ELF-1 (cell line): ENCODE measurements around the gene MED7.
"Not testable (repeated sequence)": the region's sequence is repeated elsewhere in the genome, so short reads cannot be mapped to it uniquely, and the experiment has no call there.

Experiments used
- DNase-seq: peaks from one replicate; pipeline ENCODE4 v3.0.0-alpha.2; 2016; ENCODE audit warnings: low read depth, low spot score

Gene MED7, protein sequence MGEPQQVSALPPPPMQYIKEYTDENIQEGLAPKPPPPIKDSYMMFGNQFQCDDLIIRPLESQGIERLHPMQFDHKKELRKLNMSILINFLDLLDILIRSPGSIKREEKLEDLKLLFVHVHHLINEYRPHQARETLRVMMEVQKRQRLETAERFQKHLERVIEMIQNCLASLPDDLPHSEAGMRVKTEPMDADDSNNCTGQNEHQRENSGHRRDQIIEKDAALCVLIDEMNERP

DNA sequence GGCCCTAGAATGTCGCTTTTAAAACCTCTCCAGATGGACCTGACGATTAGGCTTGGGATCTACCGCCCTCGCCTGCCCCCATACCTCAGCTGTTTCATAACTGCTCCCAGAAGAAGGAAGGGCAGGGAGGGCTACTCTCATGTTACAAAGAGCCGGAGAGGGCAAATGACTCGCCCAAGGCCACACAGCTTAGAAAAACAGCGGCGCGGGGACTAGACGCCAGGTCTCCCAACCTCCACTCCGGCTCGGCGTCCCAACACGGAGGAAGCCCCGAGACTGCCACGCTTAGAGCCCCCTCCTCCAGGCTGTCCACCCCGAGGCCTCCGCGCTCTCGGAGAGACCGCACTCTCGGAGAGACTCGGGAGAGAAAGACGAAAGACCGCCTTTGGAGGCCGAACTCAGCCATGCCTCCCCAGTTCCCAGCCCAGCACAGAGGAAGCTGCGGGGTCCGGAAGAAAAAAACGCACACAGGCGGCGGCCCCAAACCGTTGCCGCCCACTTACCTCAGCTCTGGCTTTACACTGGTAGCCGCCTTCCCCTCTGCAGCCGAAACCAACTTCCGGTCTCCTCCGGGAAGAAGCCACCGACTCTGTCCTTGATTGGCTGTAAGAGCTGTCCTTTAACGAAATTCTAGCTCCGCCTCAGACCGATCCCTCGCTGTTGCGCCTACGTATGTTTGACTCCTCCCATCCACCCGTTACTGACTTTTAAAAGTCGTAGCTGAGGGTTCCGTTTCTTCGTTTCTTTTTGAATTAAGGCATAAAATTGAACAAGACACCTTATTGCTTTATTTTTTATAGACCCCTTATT lies at the start of gene MED7:
MED7 (minus strand) TSS at position 549 of the 810 bp plus-strand sequence. CDS start 3,434 bp downstream, outside the sequence.
- peak; percentile 98 for DNase-seq

DNA sequence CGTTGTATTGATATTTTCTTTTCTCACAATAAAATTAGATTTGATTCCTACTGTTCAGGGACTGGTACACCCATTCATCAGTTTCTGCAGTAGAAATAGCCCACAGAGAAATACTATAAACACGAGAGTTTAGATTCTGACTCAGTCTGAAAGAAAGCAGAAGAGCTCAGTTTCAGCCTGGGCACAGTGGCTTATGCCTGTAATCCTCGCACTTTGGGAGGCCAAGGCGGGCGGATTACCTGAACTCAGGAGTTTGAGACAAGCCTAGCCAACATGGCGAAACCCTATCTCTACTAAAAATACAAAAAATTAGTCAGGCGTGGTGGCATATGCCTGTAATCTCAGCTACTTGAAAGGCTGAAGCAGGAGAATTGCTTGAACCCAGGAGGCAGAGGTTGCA lies 46.6 kb upstream of the MED7 start:
- DNase-seq, result no peak

DNA sequence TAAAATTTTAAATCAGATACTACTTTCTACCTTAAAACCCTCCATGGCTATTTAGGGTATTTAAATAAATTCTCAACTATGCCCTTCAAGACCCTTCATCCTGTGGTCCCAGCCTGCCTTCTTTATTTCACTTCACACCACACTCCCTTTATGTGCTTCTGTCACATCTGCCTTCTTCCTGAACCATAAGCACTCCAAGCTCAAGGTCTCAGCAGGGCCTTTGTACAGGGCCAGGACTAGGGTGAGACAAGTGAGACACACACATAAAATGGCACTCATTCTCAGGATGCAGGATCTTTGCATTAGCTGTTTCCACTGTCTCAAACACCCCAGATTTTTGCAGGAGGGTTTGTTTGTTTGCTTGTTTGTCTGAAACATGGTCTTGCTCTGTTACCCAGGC lies 45.6 kb upstream of the MED7 start:
- DNase-seq, result no peak

DNA sequence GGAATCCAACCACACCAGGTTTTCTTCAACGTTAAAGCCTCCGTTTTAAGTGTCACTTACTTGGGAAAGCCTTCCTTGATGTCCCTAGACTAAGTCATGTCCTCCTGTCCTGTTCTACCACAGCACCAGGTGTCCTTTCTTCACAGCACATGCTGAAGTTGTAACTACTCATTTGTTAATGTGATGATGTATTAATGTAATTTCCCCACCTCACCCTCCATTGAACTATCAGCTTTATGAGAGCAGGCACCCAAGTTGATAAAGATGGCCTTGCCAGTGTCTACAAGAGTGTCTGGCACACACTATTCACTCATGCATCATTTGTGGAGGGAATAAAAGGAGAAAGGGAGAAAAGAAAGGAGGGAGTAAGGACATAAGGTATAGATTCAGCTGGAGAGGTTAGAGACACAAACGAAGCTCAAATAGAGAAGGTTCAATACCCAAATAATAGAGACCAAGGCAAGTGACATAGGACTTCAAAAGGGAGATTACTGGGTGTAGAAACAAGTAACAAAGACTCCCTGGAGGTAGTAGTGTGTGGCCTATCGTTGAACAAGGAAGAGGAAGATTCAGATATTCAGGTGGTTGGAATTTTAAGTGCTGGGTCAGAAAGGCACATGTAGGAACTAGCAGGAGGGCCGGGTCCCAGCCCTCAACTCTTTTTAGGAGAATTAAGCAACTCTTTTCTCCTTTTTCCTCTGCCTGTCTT lies 44.5 kb upstream of the MED7 start:
- no peak for DNase-seq

DNA sequence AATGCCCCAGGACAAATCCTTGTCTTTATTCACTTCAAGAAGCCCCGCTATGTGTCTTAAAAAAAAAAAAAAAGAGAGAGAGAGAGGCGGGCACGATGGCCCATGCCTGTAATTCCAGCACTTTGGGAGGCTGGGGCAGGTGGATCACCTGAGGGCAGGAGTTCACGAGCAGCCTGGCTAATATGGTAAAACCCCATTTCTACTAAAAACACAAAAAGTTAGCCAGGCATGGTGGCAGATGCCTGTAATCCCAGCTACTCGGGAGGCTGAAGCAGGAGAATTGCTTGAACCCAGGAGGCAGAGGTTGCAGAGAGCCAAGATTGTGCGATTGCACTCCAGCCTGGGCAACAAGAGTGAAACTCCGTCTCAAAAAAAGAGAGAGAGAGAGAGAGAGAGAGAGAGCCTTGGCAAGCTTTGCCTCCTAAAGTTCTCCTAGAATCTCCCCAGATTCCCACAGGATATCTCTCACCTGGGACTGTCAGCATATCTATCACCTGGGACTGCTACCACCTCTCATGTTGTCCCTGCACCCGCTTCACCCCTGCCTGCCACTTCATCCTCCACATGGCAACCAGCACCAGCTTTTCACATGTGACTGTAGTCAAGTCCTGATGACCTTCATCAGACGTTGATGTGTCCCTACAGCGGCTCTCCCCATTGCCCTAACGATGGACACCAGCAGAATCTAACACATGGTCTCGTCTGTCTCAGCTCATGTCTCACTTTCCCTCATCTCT lies 43.8 kb upstream of the MED7 start:
- DNase-seq, result no peak

DNA sequence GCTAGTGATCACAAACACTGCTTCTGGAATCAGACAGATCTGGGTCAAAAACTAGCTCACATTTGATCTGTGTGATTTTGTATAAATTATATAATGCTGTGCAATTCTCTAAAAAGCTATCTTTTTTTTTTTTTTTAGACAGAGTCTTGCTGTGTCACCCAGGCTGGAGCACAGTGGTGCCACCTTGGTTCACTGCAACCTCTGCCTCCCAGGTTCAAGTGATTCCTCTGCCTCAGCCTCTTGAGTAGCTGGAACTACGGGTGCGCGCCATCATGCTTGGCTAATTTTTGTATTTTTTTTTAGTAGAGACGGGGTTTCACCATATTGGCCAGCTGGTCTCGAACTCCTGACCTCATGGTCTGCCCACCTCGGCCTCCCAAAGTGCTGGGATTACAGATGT lies 42.5 kb upstream of the MED7 start:
- DNase-seq, result not testable (repeated sequence)

DNA sequence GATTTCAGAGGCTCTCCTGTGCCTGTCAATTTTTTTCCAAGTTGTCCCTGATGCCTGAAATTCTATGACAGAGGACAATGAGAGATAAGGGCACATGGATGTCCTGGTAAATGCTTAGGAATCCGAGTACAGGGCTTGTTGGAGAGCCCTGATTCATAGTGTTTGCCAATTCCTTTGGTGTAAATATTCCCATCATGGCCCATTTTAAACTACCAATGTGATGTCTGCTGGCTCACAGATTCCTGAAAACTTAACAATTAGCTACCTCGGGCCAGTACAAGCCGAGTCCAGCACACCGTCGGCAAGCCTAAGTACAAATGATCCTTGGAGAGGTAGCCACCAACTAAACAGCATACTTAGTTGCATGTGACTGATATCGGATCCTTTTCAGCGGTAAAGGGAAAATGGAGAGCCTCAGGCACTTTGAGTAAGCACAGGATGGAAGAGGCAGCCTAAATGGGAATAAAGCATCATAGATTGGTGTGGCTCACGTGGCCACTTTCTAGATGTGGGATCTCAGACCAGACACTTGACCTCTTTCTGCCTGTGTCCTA lies 41.5 kb upstream of the MED7 start:
- DNase-seq, result no peak

DNA sequence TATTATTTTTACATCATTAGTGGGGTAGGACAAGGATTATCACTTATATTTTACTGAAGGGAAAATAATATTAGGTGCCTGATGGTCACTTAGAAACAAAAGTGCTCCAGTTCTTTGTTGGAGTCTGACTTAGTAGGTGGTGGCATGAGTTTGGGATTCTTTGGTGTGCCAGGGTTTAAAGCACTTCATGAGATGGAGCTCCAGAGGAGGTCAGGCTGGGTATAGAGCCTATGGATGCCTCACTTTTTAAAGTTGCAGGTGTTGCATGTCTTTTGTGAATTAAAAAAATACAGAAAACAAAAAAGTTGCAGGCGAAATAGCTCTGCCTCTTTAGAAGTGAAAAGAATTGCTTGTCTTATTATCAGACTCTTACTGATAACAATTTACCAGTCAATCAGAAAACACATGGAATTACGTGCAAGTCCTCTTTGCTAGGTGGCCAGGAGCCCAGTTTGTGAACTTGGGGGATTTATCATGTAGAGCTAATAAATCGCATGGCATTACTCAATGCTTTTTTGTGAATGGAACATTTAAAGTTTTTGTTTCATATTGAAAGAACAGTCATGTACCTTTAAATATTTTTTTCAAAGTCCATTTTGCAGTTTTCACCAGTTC lies 39.6 kb upstream of the MED7 start:
- DNase-seq, result no peak

DNA sequence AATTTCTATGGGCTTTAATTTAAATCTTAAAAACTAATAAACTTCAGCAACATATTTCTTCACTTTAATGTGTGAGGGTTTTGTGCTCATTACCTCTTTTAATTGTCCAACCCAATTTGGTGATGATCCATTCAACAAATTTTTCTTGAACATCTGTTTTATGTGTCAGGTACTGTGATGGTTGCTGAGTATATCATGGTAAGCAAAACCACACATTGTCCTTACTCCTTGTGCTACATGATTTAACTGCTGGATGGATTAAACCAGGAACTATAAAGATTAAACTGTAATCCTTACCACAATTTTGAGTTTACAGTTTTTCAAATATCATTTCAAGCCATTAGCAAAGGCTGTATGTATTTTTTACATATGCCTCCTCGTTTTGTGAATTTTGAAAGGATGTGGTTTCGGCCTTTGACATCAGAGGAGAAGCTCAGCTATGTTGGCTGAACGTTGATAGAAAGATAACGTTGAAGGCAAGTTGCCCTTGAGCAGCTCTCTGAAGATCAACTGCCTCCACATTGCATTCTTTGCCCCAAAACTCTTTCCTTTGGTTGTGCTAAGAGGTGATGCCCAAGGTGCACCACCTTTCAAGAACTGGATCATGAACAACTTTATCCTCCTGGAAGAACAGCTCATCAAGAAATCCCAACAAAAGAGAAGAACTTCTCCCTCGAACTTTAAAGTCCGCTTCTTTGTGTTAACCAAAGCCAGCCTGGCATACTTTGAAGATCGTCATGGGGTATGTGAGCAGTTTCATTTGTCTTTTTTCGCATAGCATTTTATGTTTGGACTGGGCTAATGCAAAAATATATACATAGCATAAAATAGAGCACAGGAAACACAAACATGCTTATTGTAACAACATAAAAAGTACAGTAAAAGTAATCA lies 38.0 kb upstream of the MED7 start, which contains the start of gene ITK:
ITK (plus strand) TSS at position 467 of the 891 bp plus-strand sequence; CDS start at position 605, 138 bp downstream.
- DNase-seq, result no peak

DNA sequence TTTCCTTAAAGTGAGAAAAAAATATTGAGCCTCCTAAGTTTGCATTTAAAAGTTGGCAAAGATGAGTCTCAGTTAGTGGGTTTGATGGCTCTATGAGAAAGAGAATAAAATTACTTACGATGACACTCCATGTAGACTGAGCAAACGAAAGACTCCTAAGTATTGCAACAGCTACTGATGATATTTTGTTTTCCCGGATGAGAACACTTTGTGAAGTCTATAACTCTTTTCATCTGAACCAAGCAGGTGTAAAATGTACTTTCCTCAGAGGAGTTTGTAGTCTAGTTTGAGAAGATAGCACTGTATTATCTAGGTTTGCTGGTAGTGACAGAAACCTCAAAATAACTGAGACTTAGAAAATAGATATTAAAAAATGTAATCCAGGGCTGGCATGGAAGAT lies 36.3 kb upstream of the MED7 start:
- DNase-seq, result no peak

DNA sequence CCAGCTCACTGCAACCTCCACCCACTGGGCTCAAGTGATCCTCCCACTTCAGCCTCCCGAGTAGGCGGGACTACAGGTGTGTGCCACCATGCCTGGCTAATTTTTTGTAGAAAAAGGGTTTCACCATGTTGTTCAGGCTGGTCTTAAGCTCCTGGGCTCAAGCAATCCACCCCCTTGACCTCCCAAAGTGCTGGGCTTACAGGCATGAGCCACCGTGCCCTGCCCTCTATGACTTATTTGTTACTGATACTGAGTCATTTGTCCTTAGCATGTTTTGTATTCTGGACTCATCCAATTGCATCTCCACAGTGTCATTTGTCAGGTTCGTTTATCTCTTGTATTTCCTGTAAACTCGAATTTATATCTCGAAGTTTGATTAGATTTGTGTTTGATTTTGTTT lies 35.3 kb upstream of the MED7 start:
- DNase-seq, result no peak

DNA sequence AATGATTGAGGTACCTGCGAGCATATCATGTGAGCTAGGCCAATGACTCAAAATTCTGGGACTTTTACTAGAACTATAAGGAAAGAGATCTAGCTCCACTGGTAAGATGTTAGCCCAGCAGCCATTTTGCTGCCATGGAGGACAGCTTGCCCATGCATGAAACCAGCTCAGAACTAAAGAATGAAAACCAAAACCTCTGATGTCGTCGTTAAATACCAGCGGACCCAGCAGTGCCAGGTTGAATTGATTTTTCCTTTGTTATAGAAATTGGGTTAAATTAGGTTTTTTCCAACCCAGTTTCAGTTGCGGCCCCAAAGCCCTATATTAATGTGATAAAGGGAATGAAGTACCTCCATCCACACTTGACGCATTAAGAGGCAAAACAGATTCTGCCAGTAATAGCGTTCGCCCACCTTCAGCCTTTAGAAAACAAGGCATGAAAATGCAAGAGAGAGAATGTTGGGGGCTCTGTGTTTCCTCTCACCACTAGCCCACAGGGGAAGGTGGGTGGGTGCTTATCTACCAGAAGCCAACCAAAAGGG lies 32.5 kb upstream of the MED7 start:
- DNase-seq, result no peak

DNA sequence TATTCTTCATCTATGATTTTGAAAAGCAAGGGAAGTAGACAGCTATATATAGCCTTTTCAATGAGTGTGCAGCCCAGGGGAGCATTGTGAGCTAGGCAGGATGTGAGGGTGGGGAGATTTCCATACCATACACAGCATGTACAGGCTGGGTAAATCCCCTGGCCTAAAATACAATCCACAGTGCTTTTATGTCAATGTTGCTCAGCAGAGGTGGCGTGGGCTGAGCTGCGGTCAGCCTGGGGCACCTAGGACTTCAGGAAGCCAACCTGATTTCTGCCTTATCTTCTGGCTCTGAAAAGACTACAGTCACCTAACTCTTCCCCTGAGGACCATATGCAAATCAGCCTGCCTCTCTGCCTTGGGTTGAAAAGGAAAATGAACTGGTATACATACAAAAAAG lies 29.7 kb upstream of the MED7 start:
- peak; percentile 15 for DNase-seq

DNA sequence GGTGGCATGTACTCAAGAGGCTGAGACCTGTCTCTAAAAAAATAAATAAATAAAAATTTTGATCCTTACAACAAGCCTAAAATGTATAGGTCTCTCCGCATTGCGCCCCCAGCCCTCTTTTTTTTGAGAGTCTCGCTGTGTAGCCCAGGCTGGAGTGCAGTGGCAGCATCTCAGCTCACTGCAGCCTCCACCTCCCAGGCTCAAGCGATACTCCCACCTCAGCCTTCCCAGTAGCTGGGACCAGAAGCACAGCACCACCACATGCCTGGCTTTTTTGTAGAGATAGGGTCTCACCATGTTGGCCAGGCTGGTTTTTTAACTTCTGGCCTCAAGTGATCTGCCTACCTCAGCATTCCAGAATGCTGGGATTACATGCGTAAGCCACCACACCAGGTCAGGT lies 25.6 kb upstream of the MED7 start:
- no peak for DNase-seq

DNA sequence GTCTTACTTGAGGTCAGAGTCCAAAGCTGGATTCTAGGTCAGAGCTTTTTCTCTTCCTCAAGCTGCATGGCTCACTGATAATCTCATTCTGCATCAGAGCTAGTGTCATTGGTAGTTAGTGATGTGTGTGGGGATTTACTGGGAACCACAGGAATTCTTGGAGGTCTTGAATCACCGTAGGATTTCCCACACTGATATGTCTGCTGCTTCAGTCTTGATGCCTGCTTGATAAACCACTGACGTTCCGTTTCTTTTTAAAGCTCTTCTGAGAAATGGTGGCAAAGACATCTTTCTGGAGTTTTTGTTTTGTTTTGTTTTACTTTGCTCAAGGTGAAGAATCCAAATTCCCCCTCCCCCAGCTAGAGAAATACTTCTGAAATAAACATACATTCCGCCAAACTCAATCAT lies 24.6 kb upstream of the MED7 start:
- DNase-seq, result no peak

DNA sequence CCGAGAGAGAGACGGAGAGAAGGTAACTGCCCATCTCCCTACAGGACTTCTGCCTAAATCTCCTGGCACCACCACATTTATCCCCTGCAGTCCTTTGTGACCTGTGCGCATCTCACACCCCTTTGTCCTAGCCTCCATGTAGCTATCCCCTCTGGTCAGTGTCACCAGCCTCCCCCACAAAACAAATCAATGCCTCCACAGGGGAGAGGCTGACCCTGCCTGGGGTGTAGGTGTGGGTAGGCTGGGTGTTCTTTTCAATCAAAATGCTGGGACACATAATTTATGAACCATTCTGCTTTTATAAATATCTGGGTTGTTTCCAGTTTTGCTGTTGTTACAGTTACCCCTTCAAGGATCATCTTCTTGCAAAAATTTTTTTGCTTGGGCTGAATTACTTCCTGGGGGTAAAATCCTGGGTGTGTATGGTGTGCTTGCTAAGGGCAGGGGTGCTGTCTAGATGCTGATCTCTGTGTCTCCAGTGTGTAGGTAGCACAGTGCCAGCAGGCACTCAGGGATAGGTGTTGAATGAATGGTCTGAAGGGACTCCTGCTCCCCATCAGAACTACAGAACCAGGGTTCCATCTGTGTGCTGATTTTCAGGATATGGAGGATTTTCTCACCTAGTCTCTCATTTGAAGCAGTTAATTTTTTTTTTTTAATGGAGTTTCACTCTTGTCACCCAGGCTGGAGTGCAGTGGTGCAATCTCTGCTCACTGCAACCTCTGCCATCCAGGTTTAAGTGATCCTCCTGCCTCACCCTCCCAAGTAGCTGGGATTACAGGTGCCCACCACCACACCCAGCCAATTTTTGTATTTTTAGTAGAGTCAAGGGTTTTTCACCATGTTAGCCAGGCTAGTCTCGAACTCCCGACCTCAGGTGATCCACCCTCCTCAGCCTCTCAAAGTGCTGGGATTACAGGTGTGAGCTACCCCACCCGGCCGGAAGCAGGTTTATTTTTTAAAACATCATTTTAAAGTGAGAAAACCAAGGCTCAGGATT lies 23.8 kb upstream of the MED7 start, which contains the start of gene GARIN3:
GARIN3 (minus strand) TSS at position 51 of the 1,000 bp plus-strand sequence. CDS start 96 bp downstream, outside the sequence.
- DNase-seq, result no peak

DNA sequence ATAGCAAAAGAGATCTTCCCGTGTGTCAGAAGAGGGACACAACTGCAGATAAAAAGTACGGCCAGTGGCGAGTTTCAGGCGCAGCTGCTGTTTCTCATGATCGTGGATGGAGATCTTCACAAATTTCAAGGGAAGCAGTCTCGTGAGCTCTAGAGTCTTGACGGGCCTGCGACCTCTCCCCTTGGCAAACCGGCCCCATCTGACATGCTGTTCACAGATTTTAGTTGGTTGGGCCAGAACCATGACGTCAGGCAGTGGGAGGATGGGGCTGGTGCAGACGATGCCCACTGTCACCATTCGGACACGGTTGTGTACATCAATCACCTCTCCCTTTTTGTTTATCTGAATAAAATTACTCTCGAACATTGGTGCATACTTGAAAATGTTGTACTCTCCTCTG lies 23.0 kb upstream of the MED7 start:
- no peak for DNase-seq

DNA sequence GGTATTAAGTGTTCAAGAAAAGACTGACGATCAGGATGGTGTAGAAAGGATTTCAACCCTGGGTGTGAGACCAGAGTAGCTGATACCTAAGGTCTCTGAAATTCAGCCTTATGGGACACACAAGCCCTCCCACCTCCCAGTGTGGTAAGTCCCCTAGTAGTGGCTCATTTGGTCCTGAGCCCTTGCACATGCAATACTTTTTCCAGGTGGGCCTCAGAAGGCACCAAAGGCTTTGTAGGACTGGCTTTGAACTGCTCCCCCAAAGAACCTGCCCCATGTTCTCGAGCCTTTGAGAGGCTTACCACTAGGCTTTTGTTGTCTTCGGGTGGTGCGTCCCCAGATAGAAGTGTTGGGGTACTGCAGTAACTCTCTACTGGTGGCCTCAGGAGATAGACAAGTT lies 22.6 kb upstream of the MED7 start:
- no peak for DNase-seq
